CD4-positive, alpha-beta T cell treated with Interleukin-4 for 1 hour (primary cell): ENCODE measurements around the gene C19orf33.
"Not testable (repeated sequence)": the region's sequence is repeated elsewhere in the genome, so short reads cannot be mapped to it uniquely, and the experiment has no call there.

ENCODE experiments used
- DNase-seq, 2 donors: peaks; one replicate each; pipeline ENCODE4 v3.0.0-alpha.2; 2020 to 2022

The C19orf33 gene

GRCh38 chr19:38309615-38310278 is 5.7 kb downstream of the C19orf33 start:
- DNase-seq, result no peak

DNA sequence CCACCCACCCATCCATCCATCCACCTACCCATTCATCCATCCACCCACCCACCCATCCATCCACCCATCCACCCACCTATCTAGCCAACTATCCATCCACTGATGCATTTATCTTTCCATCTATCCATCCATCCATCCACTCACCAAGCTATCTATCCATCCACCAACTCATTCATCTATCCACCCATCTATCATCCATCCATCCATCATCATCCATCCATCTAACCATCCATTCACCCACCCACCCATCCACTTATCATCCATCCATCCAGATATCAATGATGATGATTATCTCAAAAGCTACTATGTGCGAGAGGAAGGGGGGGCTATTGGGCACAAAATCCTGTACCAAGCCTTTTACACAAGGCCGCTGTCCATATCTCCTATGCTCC is 6.2 kb downstream of the C19orf33 start:
- DNase-seq, result no peak

GRCh38 chr19:38310986-38311385 is 6.9 kb downstream of the C19orf33 start:
- no peak for DNase-seq

GRCh38 chr19:38315657-38316476 is 11.8 kb downstream of the C19orf33 start, which contains the start of gene YIF1B:
Gene YIF1B (minus strand): TSS chr19:38315947. CDS start chr19:38315917, 30 bp downstream.
- peak; percentile 97 to 98 for DNase-seq

DNA sequence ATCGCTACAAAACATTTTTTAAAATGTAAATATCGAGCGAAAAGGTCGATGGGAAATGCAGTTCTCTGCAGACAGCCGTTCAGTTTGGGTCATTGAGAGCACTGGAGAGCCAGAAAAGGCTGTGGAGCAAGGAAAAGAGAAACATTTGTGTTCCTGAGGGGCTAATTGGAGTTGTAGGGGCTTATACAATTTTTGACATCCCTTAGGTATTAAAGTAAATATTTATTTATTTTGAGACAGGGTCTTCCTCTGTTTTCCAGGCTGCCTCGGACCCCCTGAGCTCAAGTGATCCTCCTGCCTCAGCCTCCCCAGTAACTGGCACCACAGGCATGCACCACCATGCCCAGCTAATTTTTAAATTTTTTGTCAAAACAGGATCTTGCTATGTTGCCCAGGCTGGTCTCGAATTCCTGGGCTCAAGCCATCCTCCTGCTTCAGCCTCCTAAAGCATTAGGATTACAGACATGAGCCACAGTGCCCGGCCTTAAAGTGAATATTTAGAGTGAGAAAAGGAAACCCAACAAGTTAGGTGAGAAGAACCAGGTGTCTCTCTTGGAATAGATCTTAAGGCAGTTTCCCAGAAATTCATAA is 12.5 kb downstream of the C19orf33 start:
- no peak for DNase-seq

DNA sequence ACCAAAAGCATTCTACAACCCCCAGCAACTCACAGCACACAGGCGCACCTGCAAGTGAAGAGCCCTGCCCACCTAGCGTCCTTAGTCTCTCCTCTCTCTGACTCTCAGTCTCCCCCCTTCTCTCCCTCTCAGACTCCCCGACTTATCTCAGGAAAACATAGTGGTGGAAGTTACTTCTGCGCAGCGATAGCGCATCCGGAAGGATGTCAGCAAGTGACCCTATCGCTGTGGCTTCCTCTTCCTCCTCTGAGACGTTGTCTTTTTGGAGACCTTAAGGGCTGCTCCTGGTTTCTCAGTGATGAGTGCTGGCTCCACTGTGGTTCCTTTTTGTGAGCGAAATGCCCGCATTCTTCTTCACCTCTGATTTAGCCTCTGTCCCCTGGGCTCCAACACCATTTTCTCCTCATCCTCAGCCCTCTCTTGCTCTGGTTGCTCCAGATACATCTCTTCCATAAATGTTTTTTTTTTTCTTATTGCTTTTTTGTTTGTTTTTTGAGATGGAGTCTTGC is 13.1 kb downstream of the C19orf33 start:
- DNase-seq, result peak; percentile 47 to 48

DNA sequence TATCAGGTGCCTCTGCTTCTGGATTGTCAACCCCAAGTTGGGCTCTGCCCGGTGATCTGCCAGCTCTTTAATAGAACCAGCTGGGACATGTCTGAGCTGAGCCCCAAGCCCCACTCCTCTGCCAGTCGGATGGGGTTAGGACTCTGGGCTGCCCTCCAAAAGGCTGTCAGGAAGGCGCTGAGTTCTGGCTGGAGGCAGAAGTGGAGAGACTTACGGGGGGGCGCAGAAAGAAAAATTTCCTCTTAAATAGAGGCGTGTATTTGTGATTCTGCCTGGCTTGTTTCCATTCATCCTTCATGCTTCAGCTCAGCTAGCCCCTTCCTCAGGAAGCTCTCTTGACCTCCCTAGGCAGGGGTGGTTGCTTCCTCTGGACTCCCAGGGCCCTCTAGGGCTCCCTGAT is 14.6 kb downstream of the C19orf33 start:
- no peak for DNase-seq

- DNase-seq, result peak; percentile 45 to 50
Observed at GRCh38 chr19:38319421-38320258, 15.6 kb downstream of the C19orf33 start, which contains the start of gene KCNK6. Gene KCNK6 (plus strand): TSS chr19:38319845. CDS start chr19:38319951, 106 bp downstream.

DNA sequence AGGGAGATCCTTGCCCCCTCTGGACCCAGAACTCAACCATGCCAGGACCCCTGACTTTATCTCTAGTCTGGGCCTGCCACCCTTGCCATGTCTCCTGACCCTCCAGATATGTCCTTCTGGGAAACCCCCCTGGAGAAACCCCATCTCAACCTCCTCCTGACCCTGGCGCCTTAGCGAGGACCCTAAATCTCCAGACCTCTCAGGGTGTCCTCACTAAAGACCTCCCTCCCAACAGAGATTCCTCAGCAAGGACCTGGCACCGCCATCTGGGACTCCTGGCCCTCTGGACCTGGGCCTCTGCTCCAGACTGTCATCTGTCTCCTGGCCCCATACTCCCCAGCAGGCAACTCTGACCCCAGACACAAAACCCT is 16.9 kb downstream of the C19orf33 start:
- DNase-seq, result no peak

- DNase-seq, result no peak
Observed at GRCh38 chr19:38321646-38322196, 17.7 kb downstream of the C19orf33 start.

GRCh38 chr19:38323291-38323690 is 19.2 kb downstream of the C19orf33 start:
- no peak for DNase-seq

- no peak for DNase-seq
Observed at GRCh38 chr19:38324431-38324830, 20.4 kb downstream of the C19orf33 start.

GRCh38 chr19:38326591-38326990 is 22.5 kb downstream of the C19orf33 start:
- DNase-seq, result no peak

DNA sequence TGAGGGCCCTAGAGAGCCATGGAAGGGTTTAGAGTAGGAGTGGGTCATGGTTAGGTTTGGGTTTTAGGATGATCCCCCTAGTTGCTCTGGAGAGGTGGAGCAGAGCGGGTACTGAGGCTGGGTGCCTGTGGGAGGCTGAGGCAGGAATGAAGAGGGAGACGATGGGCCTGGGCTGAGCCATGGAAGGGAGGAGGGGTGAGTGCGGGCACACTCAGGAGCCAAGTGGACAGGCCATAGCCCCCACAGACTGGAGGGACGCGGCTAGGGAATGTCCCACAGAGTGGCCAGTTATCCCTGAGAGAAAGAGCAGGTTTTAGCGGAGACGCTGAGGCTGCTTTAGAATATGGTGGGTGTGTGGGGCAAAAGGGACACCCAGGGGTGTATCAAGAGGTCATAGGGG is 25.6 kb downstream of the C19orf33 start:
- DNase-seq, result no peak

DNA sequence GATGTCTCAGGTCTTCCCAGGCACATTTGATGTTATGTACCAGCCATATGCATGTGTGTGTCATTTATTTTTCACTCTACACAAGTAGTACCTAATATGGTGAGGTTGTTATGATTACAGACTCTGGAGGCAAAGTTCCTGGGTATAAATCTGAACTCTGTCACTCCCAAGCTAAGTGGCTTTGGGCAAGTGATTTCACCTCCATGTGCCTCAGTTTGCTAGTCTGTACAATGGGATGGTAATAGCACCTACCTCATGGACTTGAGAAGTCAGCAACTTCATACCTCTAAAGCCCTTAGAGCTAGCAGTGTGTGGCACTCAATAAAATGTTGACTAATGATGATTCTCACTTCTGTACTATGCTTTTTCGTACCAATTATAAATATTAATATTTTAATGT is 27.7 kb downstream of the C19orf33 start:
- no peak for DNase-seq

DNA sequence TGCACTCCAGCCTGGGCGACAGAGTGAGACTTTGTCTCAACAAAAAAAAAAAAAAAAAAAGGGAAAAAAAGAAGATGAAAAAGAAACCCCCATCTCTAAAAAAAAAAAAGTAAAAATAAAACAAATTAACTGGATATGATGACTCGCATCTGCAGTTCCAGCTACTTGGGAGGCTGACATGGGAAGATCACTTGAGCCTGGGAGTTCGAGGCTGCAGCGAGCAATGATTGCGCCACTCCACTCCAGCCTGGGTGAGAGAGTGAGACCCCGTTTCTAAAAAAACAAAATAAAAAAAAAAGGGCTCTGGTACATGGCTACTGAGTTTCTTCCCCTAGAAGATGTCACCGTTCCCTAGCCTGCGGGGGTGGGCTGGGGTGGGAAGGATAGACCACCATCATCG is 29.2 kb downstream of the C19orf33 start:
- DNase-seq, result no peak

DNA sequence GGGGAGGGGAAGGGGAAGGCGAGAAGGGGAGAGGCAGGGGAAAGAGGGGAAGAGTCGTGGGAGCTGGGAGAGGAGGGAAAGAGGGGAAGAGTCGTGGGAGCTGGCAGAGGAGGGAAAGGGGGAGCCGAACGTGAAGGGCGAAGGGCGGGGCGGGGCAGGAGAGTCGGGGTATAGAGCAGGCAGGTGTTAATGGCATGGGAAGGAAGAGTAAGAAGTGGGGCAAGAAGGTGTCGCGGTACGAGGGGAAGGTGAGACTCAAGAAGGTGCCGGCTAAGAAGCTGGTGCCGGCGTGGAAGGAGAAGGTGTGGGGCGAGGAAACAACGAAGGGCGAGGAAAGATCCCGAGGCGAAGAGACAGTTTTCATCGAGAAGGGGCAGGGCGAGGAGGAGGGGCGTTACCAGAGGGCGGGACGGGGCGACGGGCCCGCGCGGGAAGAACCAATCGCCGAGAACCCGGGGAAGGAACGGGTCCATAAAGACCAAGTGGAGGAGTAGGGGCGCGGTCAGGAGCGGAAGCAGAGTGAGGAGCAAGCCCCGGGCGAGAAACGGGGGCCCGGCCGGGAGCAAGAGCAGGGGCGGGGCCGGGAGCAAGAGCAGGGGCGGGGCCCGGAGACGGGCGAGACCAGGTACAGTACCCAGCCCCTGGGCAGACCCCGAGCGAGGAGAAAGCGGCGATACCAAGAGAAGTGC is 32.0 kb downstream of the C19orf33 start:
- DNase-seq, result peak; percentile 95 to 96

DNA sequence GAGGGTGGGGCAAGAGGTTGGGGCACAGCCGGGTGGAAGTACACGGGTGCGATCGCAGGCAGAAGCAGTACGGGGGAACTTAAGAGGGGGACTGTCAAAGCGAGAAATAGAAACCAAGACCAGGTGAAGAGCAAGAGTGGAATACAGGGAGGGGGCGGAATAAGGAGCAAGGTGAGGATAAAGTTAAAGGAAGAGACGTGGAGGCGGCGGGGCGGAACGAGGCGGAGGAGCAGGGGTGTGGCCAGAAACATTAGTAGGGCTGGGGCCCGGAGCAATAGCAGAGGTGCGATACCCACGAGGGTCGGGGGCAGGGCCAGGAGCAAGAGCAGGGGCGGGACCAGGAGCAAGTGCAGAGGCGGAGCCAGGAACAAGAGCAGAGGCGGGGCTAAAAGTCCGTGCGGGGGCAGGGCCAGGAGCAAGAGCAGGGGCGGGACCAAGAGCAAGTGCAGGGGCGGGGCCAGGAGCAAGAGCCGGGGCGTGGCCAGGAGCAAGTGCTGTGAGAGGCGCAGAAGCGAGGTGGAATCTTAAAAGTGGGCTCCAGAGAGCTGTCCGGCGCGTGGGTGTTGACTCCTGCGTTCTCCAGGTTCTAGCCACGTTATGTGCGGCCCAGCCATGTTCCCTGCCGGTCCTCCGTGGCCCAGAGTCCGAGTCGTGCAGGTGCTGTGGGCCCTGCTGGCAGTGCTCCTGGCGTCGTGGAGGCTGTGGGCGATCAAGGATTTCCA is 32.7 kb downstream of the C19orf33 start:
- peak; percentile 96 to 97 for DNase-seq

- DNase-seq, result no peak
Observed at GRCh38 chr19:38337360-38337653, 33.3 kb downstream of the C19orf33 start.

DNA sequence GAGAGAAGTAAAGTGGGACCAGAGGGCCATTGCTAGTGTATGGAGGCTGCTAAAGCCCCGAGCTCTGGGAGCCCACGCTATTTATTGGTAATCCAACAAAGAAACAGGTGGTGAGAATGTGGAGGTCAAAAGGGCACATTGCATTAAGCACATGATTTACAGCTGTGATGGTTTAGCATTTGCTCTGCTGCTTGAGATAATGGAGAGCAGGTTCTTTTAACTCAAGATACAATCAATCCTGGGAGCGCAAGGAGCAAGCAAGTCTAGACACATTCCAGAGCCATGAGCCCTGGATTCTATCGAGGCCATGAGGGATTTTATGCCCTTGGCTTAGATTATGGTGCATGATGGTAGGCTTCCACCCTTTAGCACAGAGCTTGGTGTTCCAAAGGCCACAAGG is 35.0 kb downstream of the C19orf33 start:
- DNase-seq, result not testable (repeated sequence)

- no peak for DNase-seq
Observed at GRCh38 chr19:38340927-38341326, 36.9 kb downstream of the C19orf33 start.
